OCI-LY7 (cell line): ENCODE results near the gene FBXO5. TPM values are rescaled to one million over a fixed set of nuclear protein-coding genes. Genes with fewer than 3 reads are reported as not detected.
"Not testable (repeated sequence)": the region's sequence is repeated elsewhere in the genome, so short reads cannot be mapped to it uniquely, and the experiment has no call there.

Experiments
- BruUV-seq: library from RNA; stranded (reverse); fragments of 400-500 nt; replicated peaks from 2 replicates; lab custom pipeline; 2021; lab: Mats Ljungman, UMichigan
- CTCF ChIA-PET: fragments of 300-600 bp; sonication (Branson Sonifier 250); formaldehyde crosslinking; loops from one replicate; lab custom pipeline; 2022; ENCODE audit warnings: antibody characterized with exemption; ENCODE audit not compliant: unreplicated experiment; lab: Charles Lee
- POLR2A ChIA-PET: fragments of 300-600 bp; sonication (Branson Sonifier 250); formaldehyde crosslinking; loops from one replicate; lab custom pipeline; 2022; ENCODE audit warnings: antibody characterized with exemption; lab: Charles Lee
- DNase-seq: peaks from one replicate; pipeline ENCODE4 v3.0.0-alpha.2; 2015; ENCODE audit warnings: low spot score
- H2AFZ ChIP-seq: fragments of 200-600 bp; sonication (generic), shearing (Covaris generic); 2 replicates; pipeline ENCODE4 v1.6.1; 2014; ENCODE audit warnings: mild to moderate bottlenecking, antibody characterized with exemption, low read length, moderate library complexity
- H3K27ac ChIP-seq: fragments of 200-600 bp; sonication (generic); 2 replicates; pipeline ENCODE4 v1.5.1; 2014; ENCODE audit warnings: mixed run types, low read depth, mild to moderate bottlenecking, moderate library complexity, low read length, inconsistent platforms; ENCODE audit not compliant: poor library complexity, severe bottlenecking
- H3K36me3 ChIP-seq: fragments of 200-600 bp; sonication (generic); 2 replicates; pipeline ENCODE4 v1.6.1; 2014; ENCODE audit warnings: mild to moderate bottlenecking, antibody characterized with exemption, low read length, moderate library complexity, mixed read lengths; ENCODE audit not compliant: insufficient read depth
- H3K4me1 ChIP-seq: fragments of 200-600 bp; sonication (generic); 2 replicates; pipeline ENCODE4 v1.5.1; 2014; ENCODE audit warnings: mild to moderate bottlenecking, low read length; ENCODE audit not compliant: insufficient read depth, poor library complexity, severe bottlenecking
- H3K4me2 ChIP-seq: fragments of 200-600 bp; sonication (generic); 2 replicates; pipeline ENCODE4 v1.6.1; 2014; ENCODE audit warnings: mild to moderate bottlenecking, low read length
- H3K4me3 ChIP-seq: fragments of 200-600 bp; sonication (generic); 2 replicates; pipeline ENCODE4 v1.5.1; 2014; ENCODE audit warnings: mild to moderate bottlenecking, low read depth, low read length; ENCODE audit not compliant: poor library complexity, severe bottlenecking
- H3K79me2 ChIP-seq: fragments of 200-600 bp; sonication (generic); 2 replicates; pipeline ENCODE4 v1.6.1; 2016; ENCODE audit warnings: low read depth, mild to moderate bottlenecking, low read length, moderate library complexity, mixed read lengths; ENCODE audit not compliant: insufficient read depth
- H3K9me2 ChIP-seq: fragments of 200-600 bp; sonication (generic); 2 replicates; pipeline ENCODE4 v1.6.1; 2016; ENCODE audit warnings: mild to moderate bottlenecking, low read length, mixed read lengths; ENCODE audit not compliant: insufficient read depth
- H3K9me3 ChIP-seq: fragments of 200-600 bp; sonication (generic); 2 replicates; pipeline ENCODE4 v1.6.1; 2014; ENCODE audit warnings: mild to moderate bottlenecking, mixed run types, low read length, mixed read lengths
- H4K20me1 ChIP-seq: fragments of 200-600 bp; sonication (generic); 2 replicates; pipeline ENCODE4 v1.6.1; 2014; ENCODE audit warnings: mild to moderate bottlenecking, antibody characterized with exemption, low read length, moderate library complexity, mixed read lengths; ENCODE audit not compliant: insufficient read depth
- CTCF ChIP-seq: fragments of 200-600 bp; sonication (generic); conservative IDR thresholded peaks from 2 replicates; pipeline ENCODE4 v1.5.1; 2014; ENCODE audit warnings: mild to moderate bottlenecking, antibody characterized with exemption, low read length, moderate library complexity, mixed read lengths
- EZH2phosphoT487 ChIP-seq: fragments of 200-600 bp; sonication (generic); IDR thresholded peaks from 2 replicates; pipeline ENCODE4 v1.6.1; 2018; ENCODE audit warnings: low read depth, borderline replicate concordance, mild to moderate bottlenecking, mixed run types, antibody characterized with exemption, low read length, moderate library complexity, mixed read lengths
- intact Hi-C: fragments of 100-400 bp; cut with micrococcal nuclease; formaldehyde crosslinking; loops from one replicate; pipeline ENCODE4 v1.10.0; 2022; ENCODE audit not compliant: unreplicated experiment
- total RNA-seq, 2 experiments: library from RNA; depleted of rRNA in 1 of 2; stranded (reverse); fragments of >200 nt in 1 of 2; shearing (Covaris generic) in 1 of 2; gene quantifications; 2 replicates each; pipeline ENCODE4 v1.2.3, GENCODE V29; 2014 to 2022

FBXO5 gene
- total RNA-seq, 2 experiments from 2014 or later = 53.2 to 68.0 TPM

DNA sequence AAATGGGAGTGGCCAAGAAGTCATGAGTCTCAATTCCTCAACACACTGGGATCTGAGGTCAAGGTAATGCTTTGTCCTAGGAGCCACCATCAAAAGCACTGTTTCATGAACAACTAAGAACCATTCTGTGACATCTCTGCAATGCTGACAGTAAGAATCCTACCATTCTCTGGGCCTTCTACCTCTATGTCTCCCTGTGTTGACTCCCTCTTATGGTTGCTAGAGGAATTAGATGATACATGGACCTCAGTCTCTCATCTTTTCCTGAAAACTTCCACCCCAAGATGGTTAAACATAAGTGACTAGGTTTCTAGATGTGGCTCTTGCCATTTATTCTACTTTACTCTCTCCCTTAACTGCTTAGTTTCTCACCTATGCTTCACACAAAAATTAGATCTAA, 10.6 kb upstream of the FBXO5 start:
- no TSS peak for BruUV-seq
- intact Hi-C loops = no loop called here
- Histone ChIP-seq H3K4me1 (no peaks in the 10 kb centered on the region), H3K9me3 (no peaks in the 10 kb centered on the region), H3K4me2 (no peak overlapping the region), H4K20me1 (peaks cover 9% of the 10 kb centered on the region; the same call in 1 of the 2 replicates), H3K9me2 (no peaks in the 10 kb centered on the region), H3K27ac (no peak overlapping the region), H3K36me3 (peaks cover 86% of the 10 kb centered on the region), H3K4me3 (no peak overlapping the region), H2AFZ (no peak overlapping the region), H3K79me2 (peaks cover 86% of the 10 kb centered on the region)
- no peak for DNase-seq
- POLR2A ChIA-PET = no interaction called here
- peak; percentile 44; the same call in 1 of the 2 replicates for TF ChIP-seq CTCF
- no peak for TF ChIP-seq EZH2phosphoT487
- CTCF ChIA-PET = no interaction called here

DNA sequence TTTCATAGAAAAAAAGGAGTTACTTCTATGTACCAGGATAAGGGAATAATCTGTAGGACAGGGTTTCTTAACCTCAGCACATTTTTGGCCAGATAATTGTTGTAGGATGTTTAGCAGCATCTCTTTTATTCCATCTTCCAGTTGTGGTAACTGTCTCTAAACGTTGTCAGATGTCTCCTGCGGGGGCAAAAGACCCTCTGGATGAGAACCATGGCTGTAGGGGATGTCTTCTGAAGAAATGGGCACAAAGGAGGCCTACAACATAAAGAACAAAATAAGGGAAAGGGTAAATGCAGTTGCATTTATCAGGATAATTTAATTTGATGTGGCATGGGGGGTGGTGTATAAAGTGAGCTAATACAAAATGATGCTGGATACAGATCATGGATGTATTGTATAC, 4.1 kb upstream of the FBXO5 start:
- Histone ChIP-seq H3K9me3 (0 out of 2 replicates have a peak, but pooled peaks cover 4% of the 10 kb centered on the region), H3K4me2 (no peak overlapping the region), H3K27ac (no peak overlapping the region), H4K20me1 (peaks cover 1% of the 10 kb centered on the region; the same call in 1 of the 2 replicates), H3K36me3 (peaks cover 51% of the 10 kb centered on the region), H3K79me2 (peaks cover 66% of the 10 kb centered on the region), H2AFZ (no peak overlapping the region), H3K4me1 (peaks cover 17% of the 10 kb centered on the region), H3K9me2 (no peaks in the 10 kb centered on the region), H3K4me3 (no peak overlapping the region)
- no peak for DNase-seq
- POLR2A ChIA-PET = interaction anchor here (1.2 to 3.5 kb wide), 2 partner anchors 9 to 13 kb away, joined by 3 to 40 read pairs; partner anchors contain the start of gene MTRF1L
- TF ChIP-seq CTCF = no peak
- TF ChIP-seq EZH2phosphoT487 = no peak
- BruUV-seq = no TSS peak
- CTCF ChIA-PET = no interaction called here
- intact Hi-C loops = no loop called here

- Histone ChIP-seq H4K20me1 (peaks cover 11% of the 10 kb centered on the region), H3K27ac (peak overlapping the region; percentile 87), H3K4me1 (peaks cover 21% of the 10 kb centered on the region), H3K79me2 (peaks cover 68% of the 10 kb centered on the region), H3K4me2 (peak overlapping the region; percentile 84), H3K4me3 (peak overlapping the region; percentile 98), H3K36me3 (peaks cover 49% of the 10 kb centered on the region)
- intact Hi-C loops, H3K9me2 ChIP-seq, CTCF ChIA-PET, H3K9me3 ChIP-seq, DNase-seq, BruUV-seq, H2AFZ ChIP-seq: not testable (repeated sequence)
- POLR2A ChIA-PET = interaction anchor here (0.6 to 3.5 kb wide), 7 partner anchors 11 to 800 kb away, joined by 3 to 40 read pairs (median 5); partner anchors contain the start of gene MTRF1L
Observed at GRCh38 chr6:152985300-152985699, 2.5 kb upstream of the FBXO5 start.
